ENCODE results near the gene PDXK. TPM values are rescaled to one million over a fixed set of nuclear protein-coding genes. Genes with fewer than 3 reads are reported as not detected.
A peak's percentile ranks its signal among the peaks of the same experiment; 100 is the strongest.

Gene PDXK
- total and polyA plus RNA-seq, 3 experiments from 2014 or later, result 38.3 to 96.7 (median 96.3) TPM

- H3K4me1 ChIP-seq (ENCODE audit: insufficient read depth, low read length), result no peaks in the 10 kb centered on the region
- Mint-ChIP-seq H3K9me3 (peaks cover 0 to 2% (median 0%) of the 10 kb centered on the region in 5 donors), H3K4me1 (peaks cover 4 to 32% (median 19%) of the 10 kb centered on the region in 3 donors), H3K4me3 (peak overlapping the region in 1 of 7 donors; percentile 6), H3K27me3 (peaks cover 0 to 2% of the 10 kb centered on the region in 2 donors), H3K36me3 (peaks cover 4 to 21% (median 9%) of the 10 kb centered on the region in 3 donors), H3K27ac (peak overlapping the region in 1 of 8 donors; percentile 35)
- POLR2A ChIA-PET, result no interaction called here
- DNase-seq, result no peak
- no peak overlapping the region for H3K27ac ChIP-seq (ENCODE audit: low read depth, low read length)
- no peaks in the 10 kb centered on the region for H3K36me3 ChIP-seq (ENCODE audit: insufficient read depth, low read length)
- no peaks in the 10 kb centered on the region for H3K9me3 ChIP-seq (ENCODE audit: low read length)
- CTCF ChIA-PET, result interaction anchor here (1.4 kb wide), 1 partner anchor 24 kb away, joined by 4 read pairs; no protein-coding TSS in a partner anchor
- no peak overlapping the region for H3K4me3 ChIP-seq (ENCODE audit: low read length)
- H3K27me3 ChIP-seq (ENCODE audit: insufficient read depth, low read length, poor library complexity, severe bottlenecking), result no peaks in the 10 kb centered on the region
Measured at GRCh38 chr21:43699933-43700599, 18.9 kb upstream of the PDXK start.

- peaks cover 4 to 38% (median 19%) of the 10 kb centered on the region in 3 donors for H3K4me1 Mint-ChIP-seq
- Histone ChIP-seq H3K9me3 (ENCODE audit: low read length) (no peaks in the 10 kb centered on the region), H3K4me1 (ENCODE audit: insufficient read depth, low read length) (no peaks in the 10 kb centered on the region), H3K4me3 (ENCODE audit: low read length) (no peak overlapping the region), H3K36me3 (ENCODE audit: insufficient read depth, low read length) (no peaks in the 10 kb centered on the region), H3K27me3 (ENCODE audit: insufficient read depth, low read length, poor library complexity, severe bottlenecking) (no peaks in the 10 kb centered on the region), H3K27ac (ENCODE audit: low read depth, low read length) (no peak overlapping the region)
- peaks cover 3 to 4% (median 4%) of the 10 kb centered on the region in 3 donors for H3K36me3 Mint-ChIP-seq
- POLR2A ChIA-PET, result interaction anchor here (0.5 kb wide), 1 partner anchor 11 kb away, joined by 9 read pairs; no protein-coding TSS in a partner anchor
- CTCF ChIA-PET, result no interaction called here
- peak overlapping the region in 2 of 8 donors; percentile 23 to 70 for H3K27ac Mint-ChIP-seq
- H3K4me3 Mint-ChIP-seq, result peak overlapping the region in 3 of 7 donors; percentile 54 to 71 (median 57)
- DNase-seq, result no peak
- H3K9me3 Mint-ChIP-seq, result no peaks in the 10 kb centered on the region
- H3K27me3 Mint-ChIP-seq, result peaks cover 0 to 2% of the 10 kb centered on the region in 2 donors
Measured at GRCh38 chr21:43701936-43702784, 16.8 kb upstream of the PDXK start.

GRCh38 chr21:43702785-43703034, 16.2 kb upstream of the PDXK start:
- Histone ChIP-seq H3K36me3 (ENCODE audit: insufficient read depth, low read length) (no peaks in the 10 kb centered on the region), H3K27ac (ENCODE audit: low read depth, low read length) (no peak overlapping the region), H3K4me3 (ENCODE audit: low read length) (no peak overlapping the region), H3K4me1 (ENCODE audit: insufficient read depth, low read length) (no peaks in the 10 kb centered on the region), H3K27me3 (ENCODE audit: insufficient read depth, low read length, poor library complexity, severe bottlenecking) (no peaks in the 10 kb centered on the region), H3K9me3 (ENCODE audit: low read length) (no peaks in the 10 kb centered on the region)
- POLR2A ChIA-PET, result interaction anchor here (0.5 kb wide), 1 partner anchor 11 kb away, joined by 9 read pairs; no protein-coding TSS in a partner anchor
- Mint-ChIP-seq H3K27ac (peak overlapping the region in 5 of 8 donors; percentile 51 to 81 (median 70)), H3K27me3 (peaks cover 0 to 2% of the 10 kb centered on the region in 2 donors), H3K9me3 (no peaks in the 10 kb centered on the region), H3K36me3 (peaks cover 3 to 4% (median 3%) of the 10 kb centered on the region in 3 donors), H3K4me1 (peaks cover 4 to 41% (median 16%) of the 10 kb centered on the region in 3 donors), H3K4me3 (peak overlapping the region in 6 of 7 donors; percentile 34 to 74 (median 66))
- CTCF ChIA-PET, result no interaction called here
- no peak for DNase-seq

- Histone ChIP-seq H3K36me3 (ENCODE audit: insufficient read depth, low read length) (no peaks in the 10 kb centered on the region), H3K27me3 (ENCODE audit: insufficient read depth, low read length, poor library complexity, severe bottlenecking) (no peaks in the 10 kb centered on the region), H3K4me1 (ENCODE audit: insufficient read depth, low read length) (no peaks in the 10 kb centered on the region), H3K9me3 (ENCODE audit: low read length) (no peaks in the 10 kb centered on the region), H3K27ac (ENCODE audit: low read depth, low read length) (no peak overlapping the region), H3K4me3 (ENCODE audit: low read length) (no peak overlapping the region)
- Mint-ChIP-seq H3K36me3 (peaks cover 1 to 4% (median 2%) of the 10 kb centered on the region in 3 donors), H3K27ac (peak overlapping the region in 6 of 8 donors; percentile 27 to 81 (median 61)), H3K27me3 (peaks cover 0 to 2% of the 10 kb centered on the region in 2 donors), H3K9me3 (no peaks in the 10 kb centered on the region), H3K4me1 (peaks cover 4 to 41% (median 14%) of the 10 kb centered on the region in 3 donors), H3K4me3 (peak overlapping the region in 6 of 7 donors; percentile 34 to 74 (median 66))
- CTCF ChIA-PET, result no interaction called here
- POLR2A ChIA-PET, result no interaction called here
- peak in 4 of 5 donors; percentile 11 to 60 (median 34) for DNase-seq
Measured at GRCh38 chr21:43703035-43703880, 15.7 kb upstream of the PDXK start.

- POLR2A ChIA-PET, result no interaction called here
- H3K27me3 ChIP-seq (ENCODE audit: insufficient read depth, low read length, poor library complexity, severe bottlenecking), result no peaks in the 10 kb centered on the region
- H3K9me3 Mint-ChIP-seq, result no peaks in the 10 kb centered on the region
- H3K9me3 ChIP-seq (ENCODE audit: low read length), result no peaks in the 10 kb centered on the region
- no peak overlapping the region for H3K27ac ChIP-seq (ENCODE audit: low read depth, low read length)
- H3K27me3 Mint-ChIP-seq, result peaks cover 0 to 2% of the 10 kb centered on the region in 2 donors
- no peaks in the 10 kb centered on the region for H3K36me3 ChIP-seq (ENCODE audit: insufficient read depth, low read length)
- CTCF ChIA-PET, result interaction anchor here (1.5 kb wide), 1 partner anchor 22 kb away, joined by 3 read pairs; no protein-coding TSS in a partner anchor
- no peak for DNase-seq
- H3K27ac Mint-ChIP-seq, result peak overlapping the region in 1 of 8 donors; percentile 86
- no peaks in the 10 kb centered on the region for H3K4me1 ChIP-seq (ENCODE audit: insufficient read depth, low read length)
- peak overlapping the region in 1 of 7 donors; percentile 61 for H3K4me3 Mint-ChIP-seq
- no peak overlapping the region for H3K4me3 ChIP-seq (ENCODE audit: low read length)
- peaks cover 0 to 2% (median 0%) of the 10 kb centered on the region in 3 donors for H3K36me3 Mint-ChIP-seq
- H3K4me1 Mint-ChIP-seq, result peaks cover 4 to 20% (median 10%) of the 10 kb centered on the region in 3 donors
Measured at GRCh38 chr21:43707462-43707861, 11.5 kb upstream of the PDXK start.

- CTCF ChIA-PET, result interaction anchor here (1.5 kb wide), 1 partner anchor 21 kb away, joined by 3 read pairs; no protein-coding TSS in a partner anchor
Measured at GRCh38 chr21:43708745-43709381, 10.1 kb upstream of the PDXK start.

GRCh38 chr21:43712268-43712942, 6.5 kb upstream of the PDXK start:
- ChIA-PET CTCF (no interaction called here), POLR2A (no interaction called here)
- H3K4me1 Mint-ChIP-seq, result peaks cover 0 to under 1% (median 0%) of the 10 kb centered on the region in 3 donors

More at GRCh38 chr21:43708745-43709381, 10.1 kb upstream of the PDXK start:
- Histone ChIP-seq H3K27me3 (ENCODE audit: insufficient read depth, low read length, poor library complexity, severe bottlenecking) (no peaks in the 10 kb centered on the region), H3K27ac (ENCODE audit: low read depth, low read length) (no peak overlapping the region), H3K4me1 (ENCODE audit: insufficient read depth, low read length) (no peaks in the 10 kb centered on the region), H3K9me3 (ENCODE audit: low read length) (no peaks in the 10 kb centered on the region), H3K36me3 (ENCODE audit: insufficient read depth, low read length) (no peaks in the 10 kb centered on the region), H3K4me3 (ENCODE audit: low read length) (no peak overlapping the region)
- H3K27me3 Mint-ChIP-seq, result no peaks in the 10 kb centered on the region
- H3K36me3 Mint-ChIP-seq, result peaks cover 0 to 2% (median 0%) of the 10 kb centered on the region in 3 donors
- H3K27ac Mint-ChIP-seq, result no peak overlapping the region
- DNase-seq, result no peak
- POLR2A ChIA-PET, result no interaction called here
- no peaks in the 10 kb centered on the region for H3K9me3 Mint-ChIP-seq
- peaks cover 0 to 8% (median 0%) of the 10 kb centered on the region in 3 donors for H3K4me1 Mint-ChIP-seq
- H3K4me3 Mint-ChIP-seq, result no peak overlapping the region

More at GRCh38 chr21:43712268-43712942, 6.5 kb upstream of the PDXK start:
- H3K9me3 ChIP-seq (ENCODE audit: low read length), result no peaks in the 10 kb centered on the region
- Mint-ChIP-seq H3K9me3 (no peaks in the 10 kb centered on the region), H3K27me3 (no peaks in the 10 kb centered on the region), H3K27ac (peak overlapping the region in 1 of 8 donors; percentile 82), H3K36me3 (no peaks in the 10 kb centered on the region), H3K4me3 (no peak overlapping the region)
- H3K36me3 ChIP-seq (ENCODE audit: insufficient read depth, low read length), result no peaks in the 10 kb centered on the region
- no peak overlapping the region for H3K4me3 ChIP-seq (ENCODE audit: low read length)
- no peaks in the 10 kb centered on the region for H3K4me1 ChIP-seq (ENCODE audit: insufficient read depth, low read length)
- H3K27me3 ChIP-seq (ENCODE audit: insufficient read depth, low read length, poor library complexity, severe bottlenecking), result no peaks in the 10 kb centered on the region
- no peak for DNase-seq
- no peak overlapping the region for H3K27ac ChIP-seq (ENCODE audit: low read depth, low read length)

Measured in CD8-positive, alpha-beta memory T cell (primary cell).